ENCODE data around the gene MFN2.

DNA sequence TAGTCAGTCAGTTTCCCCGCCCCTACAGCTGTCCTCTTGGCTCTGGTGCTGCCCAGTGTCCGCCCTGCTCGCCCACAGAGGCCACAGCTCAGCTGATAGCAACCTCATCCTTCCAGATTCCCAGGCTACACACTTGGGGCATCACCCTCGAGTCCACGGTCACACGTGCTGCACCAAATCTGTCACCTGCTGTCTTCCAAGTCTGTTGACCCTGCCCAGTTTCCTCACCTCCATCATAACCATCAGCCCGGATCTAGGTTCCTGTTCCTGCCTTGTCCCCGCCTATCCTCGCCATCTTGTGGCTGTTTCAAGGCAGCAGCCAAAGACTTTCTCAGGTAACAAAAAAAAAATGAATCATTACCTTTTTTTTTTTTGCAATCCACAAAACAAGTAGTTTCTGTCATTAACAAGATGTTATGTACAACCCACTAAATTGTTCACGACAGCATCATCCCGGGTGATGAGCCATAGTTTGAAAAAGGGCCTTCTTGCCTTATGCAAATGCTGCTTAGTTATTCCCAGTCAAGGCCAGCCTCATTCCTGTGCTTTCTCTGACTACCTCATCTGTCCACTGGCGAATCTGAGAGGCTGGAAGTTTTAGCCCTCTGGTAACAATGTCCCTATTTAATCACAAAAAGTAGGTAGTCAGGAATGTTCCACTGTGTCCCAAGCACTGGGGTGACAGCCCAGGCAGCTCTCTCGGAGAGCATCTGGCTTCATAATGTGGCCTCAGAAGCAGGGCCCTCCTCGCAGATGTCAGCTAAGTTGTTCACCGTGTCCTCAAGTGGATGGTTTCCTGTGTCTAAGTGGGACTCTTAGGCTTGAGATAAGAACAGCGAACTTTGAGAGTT lies 34.1 kb downstream of the MFN2 start:
- TF ChIP-seq, protein P1, sequence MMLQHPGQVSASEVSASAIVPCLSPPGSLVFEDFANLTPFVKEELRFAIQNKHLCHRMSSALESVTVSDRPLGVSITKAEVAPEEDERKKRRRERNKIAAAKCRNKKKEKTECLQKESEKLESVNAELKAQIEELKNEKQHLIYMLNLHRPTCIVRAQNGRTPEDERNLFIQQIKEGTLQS (IDR thresholded peaks at IDR 0.05) = no peak
- TF ChIP-seq, protein P2, sequence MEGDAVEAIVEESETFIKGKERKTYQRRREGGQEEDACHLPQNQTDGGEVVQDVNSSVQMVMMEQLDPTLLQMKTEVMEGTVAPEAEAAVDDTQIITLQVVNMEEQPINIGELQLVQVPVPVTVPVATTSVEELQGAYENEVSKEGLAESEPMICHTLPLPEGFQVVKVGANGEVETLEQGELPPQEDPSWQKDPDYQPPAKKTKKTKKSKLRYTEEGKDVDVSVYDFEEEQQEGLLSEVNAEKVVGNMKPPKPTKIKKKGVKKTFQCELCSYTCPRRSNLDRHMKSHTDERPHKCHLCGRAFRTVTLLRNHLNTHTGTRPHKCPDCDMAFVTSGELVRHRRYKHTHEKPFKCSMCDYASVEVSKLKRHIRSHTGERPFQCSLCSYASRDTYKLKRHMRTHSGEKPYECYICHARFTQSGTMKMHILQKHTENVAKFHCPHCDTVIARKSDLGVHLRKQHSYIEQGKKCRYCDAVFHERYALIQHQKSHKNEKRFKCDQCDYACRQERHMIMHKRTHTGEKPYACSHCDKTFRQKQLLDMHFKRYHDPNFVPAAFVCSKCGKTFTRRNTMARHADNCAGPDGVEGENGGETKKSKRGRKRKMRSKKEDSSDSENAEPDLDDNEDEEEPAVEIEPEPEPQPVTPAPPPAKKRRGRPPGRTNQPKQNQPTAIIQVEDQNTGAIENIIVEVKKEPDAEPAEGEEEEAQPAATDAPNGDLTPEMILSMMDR (IDR thresholded peaks at IDR 0.05; ENCODE audit: low read depth, low read length, missing input control) = no peak
- TF ChIP-seq RAD21 (IDR thresholded peaks at IDR 0.05) (no peak), YY1 (IDR thresholded peaks at IDR 0.05) (no peak), HNF4A (conservative IDR thresholded peaks at IDR 0.05) (no peak), SP1 (IDR thresholded peaks at IDR 0.05) (no peak), GABPA (IDR thresholded peaks at IDR 0.05 in 1 of 2, conservative IDR thresholded peaks at IDR 0.05 in 1 of 2) (no peak), TAF1 (conservative IDR thresholded peaks at IDR 0.05) (no peak), EGR1 (IDR thresholded peaks at IDR 0.05; ENCODE audit: low read depth in 2 of 2) (no peak), NR2F2 (IDR thresholded peaks at IDR 0.05) (no peak)
- TF ChIP-seq, protein P3, sequence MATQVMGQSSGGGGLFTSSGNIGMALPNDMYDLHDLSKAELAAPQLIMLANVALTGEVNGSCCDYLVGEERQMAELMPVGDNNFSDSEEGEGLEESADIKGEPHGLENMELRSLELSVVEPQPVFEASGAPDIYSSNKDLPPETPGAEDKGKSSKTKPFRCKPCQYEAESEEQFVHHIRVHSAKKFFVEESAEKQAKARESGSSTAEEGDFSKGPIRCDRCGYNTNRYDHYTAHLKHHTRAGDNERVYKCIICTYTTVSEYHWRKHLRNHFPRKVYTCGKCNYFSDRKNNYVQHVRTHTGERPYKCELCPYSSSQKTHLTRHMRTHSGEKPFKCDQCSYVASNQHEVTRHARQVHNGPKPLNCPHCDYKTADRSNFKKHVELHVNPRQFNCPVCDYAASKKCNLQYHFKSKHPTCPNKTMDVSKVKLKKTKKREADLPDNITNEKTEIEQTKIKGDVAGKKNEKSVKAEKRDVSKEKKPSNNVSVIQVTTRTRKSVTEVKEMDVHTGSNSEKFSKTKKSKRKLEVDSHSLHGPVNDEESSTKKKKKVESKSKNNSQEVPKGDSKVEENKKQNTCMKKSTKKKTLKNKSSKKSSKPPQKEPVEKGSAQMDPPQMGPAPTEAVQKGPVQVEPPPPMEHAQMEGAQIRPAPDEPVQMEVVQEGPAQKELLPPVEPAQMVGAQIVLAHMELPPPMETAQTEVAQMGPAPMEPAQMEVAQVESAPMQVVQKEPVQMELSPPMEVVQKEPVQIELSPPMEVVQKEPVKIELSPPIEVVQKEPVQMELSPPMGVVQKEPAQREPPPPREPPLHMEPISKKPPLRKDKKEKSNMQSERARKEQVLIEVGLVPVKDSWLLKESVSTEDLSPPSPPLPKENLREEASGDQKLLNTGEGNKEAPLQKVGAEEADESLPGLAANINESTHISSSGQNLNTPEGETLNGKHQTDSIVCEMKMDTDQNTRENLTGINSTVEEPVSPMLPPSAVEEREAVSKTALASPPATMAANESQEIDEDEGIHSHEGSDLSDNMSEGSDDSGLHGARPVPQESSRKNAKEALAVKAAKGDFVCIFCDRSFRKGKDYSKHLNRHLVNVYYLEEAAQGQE (IDR thresholded peaks at IDR 0.05) = no peak
- TF ChIP-seq, protein P4, sequence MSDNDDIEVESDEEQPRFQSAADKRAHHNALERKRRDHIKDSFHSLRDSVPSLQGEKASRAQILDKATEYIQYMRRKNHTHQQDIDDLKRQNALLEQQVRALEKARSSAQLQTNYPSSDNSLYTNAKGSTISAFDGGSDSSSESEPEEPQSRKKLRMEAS (IDR thresholded peaks at IDR 0.05) = no peak
- TF ChIP-seq, protein P5, sequence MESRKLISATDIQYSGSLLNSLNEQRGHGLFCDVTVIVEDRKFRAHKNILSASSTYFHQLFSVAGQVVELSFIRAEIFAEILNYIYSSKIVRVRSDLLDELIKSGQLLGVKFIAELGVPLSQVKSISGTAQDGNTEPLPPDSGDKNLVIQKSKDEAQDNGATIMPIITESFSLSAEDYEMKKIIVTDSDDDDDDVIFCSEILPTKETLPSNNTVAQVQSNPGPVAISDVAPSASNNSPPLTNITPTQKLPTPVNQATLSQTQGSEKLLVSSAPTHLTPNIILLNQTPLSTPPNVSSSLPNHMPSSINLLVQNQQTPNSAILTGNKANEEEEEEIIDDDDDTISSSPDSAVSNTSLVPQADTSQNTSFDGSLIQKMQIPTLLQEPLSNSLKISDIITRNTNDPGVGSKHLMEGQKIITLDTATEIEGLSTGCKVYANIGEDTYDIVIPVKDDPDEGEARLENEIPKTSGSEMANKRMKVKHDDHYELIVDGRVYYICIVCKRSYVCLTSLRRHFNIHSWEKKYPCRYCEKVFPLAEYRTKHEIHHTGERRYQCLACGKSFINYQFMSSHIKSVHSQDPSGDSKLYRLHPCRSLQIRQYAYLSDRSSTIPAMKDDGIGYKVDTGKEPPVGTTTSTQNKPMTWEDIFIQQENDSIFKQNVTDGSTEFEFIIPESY (IDR thresholded peaks at IDR 0.05) = no peak

Data from liver (tissue), 3 donors.